ENCODE measurements around the gene EIPR1.

The EIPR1 gene

DNA sequence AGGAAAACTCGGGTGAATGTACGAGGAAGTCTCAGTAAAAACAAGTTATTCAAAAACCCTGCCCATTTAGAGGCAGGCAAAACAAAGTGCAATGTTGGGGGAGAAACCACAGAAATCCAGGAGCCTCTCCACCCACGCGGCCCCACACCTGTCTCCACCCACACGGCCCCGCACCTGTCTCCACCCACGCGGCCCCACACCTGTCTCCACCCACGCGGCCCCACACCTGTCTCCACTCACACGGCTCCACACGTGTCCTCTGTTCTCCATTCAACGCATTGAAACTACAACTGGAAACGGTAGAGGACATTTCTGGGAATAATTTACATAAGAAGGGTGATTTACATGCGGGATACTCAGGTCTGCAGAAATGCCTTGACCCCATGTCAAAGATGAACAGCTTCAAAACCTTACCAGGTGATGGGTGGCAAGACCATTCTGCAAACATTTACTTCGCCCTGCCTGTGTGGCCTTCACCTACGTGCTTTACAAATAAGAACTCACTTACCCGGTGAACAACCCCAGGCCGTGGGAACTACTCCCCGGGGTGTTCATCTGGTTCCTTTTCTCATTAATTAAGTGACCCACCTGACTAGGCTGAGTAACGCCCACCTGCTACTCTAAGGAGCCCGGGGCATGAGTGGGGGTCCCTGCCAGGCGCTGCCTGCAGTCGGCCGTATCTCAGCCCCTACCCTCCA, 100.4 kb downstream of the EIPR1 start:
- H3K36me3 ChIP-seq (ENCODE audit: insufficient read depth, low read length): no peaks in the 10 kb centered on the region
- TF ChIP-seq FOXP2 (optimal IDR thresholded peaks at IDR 0.05; ENCODE audit: control extremely low read depth, extremely low read length, insufficient read depth) (no peak), EZH2 (IDR thresholded peaks at IDR 0.05) (no peak), POLR2AphosphoS5 (IDR thresholded peaks at IDR 0.05; ENCODE audit: borderline replicate concordance, low read depth, low read length) (no peak)
- no peak overlapping the region for H3K27ac ChIP-seq
- DNase-seq (ENCODE audit: low read depth, low spot score): no peak
- H3K4me3 ChIP-seq: no peak overlapping the region
- no peak overlapping the region for H3K9ac ChIP-seq (ENCODE audit: insufficient read length)
- H3K9me3 ChIP-seq (ENCODE audit: low read depth, low read length): no peaks in the 10 kb centered on the region

DNA sequence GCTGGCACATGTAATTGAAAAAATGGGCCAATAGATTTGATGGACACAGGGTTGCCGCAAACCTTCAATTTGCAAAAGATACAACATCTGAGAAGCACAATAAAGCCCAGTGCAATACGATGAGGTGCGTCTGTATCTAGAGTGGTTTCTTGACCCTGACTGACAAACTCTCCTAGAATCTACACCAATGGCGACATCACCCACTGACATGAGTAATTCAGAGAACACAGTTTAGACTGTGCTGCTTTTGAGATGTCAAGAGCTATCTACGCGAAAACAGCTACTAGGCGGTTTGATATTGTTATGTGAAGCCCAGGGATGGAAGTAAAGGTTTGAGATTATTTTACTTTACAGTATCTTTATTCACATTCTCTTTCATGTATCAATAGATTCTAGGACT, 104.9 kb downstream of the EIPR1 start:
- Histone ChIP-seq H3K9me3 (ENCODE audit: low read depth, low read length) (no peaks in the 10 kb centered on the region), H3K4me3 (no peak overlapping the region), H3K27ac (no peak overlapping the region), H3K9ac (ENCODE audit: insufficient read length) (no peak overlapping the region), H3K36me3 (ENCODE audit: insufficient read depth, low read length) (no peaks in the 10 kb centered on the region)
- no peak for TF ChIP-seq EZH2 (IDR thresholded peaks at IDR 0.05)
- TF ChIP-seq POLR2AphosphoS5 (IDR thresholded peaks at IDR 0.05; ENCODE audit: borderline replicate concordance, low read depth, low read length): no peak
- no peak for TF ChIP-seq FOXP2 (optimal IDR thresholded peaks at IDR 0.05; ENCODE audit: control extremely low read depth, extremely low read length, insufficient read depth)
- no peak for DNase-seq (ENCODE audit: low read depth, low spot score)

DNA sequence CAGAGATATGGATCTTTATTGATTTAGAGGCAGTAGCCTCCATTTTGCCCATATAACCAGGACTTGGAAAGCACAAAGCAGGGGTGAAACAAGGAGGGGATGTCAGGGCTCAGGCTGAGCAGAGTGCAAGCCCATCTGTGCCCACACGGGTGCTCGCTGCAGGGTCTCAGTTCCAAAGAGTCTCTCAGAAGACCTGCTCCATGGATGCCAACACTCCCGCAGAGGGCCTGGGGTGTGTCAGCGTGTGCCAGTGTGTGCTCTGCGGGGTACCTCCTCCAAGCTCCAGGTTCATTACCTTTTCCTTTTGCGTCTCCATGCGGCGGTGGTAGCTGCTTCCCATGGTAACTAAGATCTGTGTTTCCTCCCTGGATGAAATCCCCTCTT, 107.5 kb downstream of the EIPR1 start:
- Histone ChIP-seq H3K27ac (no peak overlapping the region), H3K36me3 (ENCODE audit: insufficient read depth, low read length) (no peaks in the 10 kb centered on the region), H3K4me3 (no peak overlapping the region), H3K9ac (ENCODE audit: insufficient read length) (no peak overlapping the region), H3K9me3 (ENCODE audit: low read depth, low read length) (no peaks in the 10 kb centered on the region)
- TF ChIP-seq EZH2 (IDR thresholded peaks at IDR 0.05) (no peak), POLR2AphosphoS5 (IDR thresholded peaks at IDR 0.05; ENCODE audit: borderline replicate concordance, low read depth, low read length) (no peak), FOXP2 (optimal IDR thresholded peaks at IDR 0.05; ENCODE audit: control extremely low read depth, extremely low read length, insufficient read depth) (no peak)
- no peak for DNase-seq (ENCODE audit: low read depth, low spot score)

DNA sequence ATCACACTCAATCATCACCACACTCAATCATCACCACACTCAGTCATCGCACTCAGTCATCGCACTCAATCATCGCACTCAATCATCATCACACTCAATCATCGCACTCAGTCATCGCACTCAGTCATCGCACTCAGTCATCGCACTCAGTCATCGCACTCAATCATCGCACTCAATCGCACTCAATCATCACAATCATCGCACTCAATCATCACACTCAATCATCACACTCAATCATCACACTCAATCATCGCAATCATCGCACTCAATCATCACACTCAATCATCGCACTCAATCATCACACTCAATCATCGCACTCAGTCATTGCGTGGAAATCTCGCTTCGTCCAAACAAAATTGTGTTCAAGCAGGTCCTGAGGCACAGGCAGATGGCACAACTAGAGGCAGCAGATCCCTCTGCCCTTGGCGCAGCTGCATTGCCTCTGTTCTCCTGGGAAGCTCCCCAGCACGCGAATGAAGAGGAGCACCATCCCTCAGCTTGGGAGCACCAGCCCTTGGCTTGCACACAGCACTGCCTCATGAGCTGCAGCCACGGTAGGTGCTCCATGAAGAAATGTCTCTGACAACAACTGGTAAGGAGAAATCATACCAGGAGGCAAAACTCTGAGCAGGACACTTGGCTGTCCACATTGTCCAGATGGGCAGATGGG, 108.1 kb downstream of the EIPR1 start:
- no peaks in the 10 kb centered on the region for H3K36me3 ChIP-seq (ENCODE audit: insufficient read depth, low read length)
- no peak overlapping the region for H3K27ac ChIP-seq
- no peak overlapping the region for H3K9ac ChIP-seq (ENCODE audit: insufficient read length)
- TF ChIP-seq FOXP2 (optimal IDR thresholded peaks at IDR 0.05; ENCODE audit: control extremely low read depth, extremely low read length, insufficient read depth) (no peak), EZH2 (IDR thresholded peaks at IDR 0.05) (no peak), POLR2AphosphoS5 (IDR thresholded peaks at IDR 0.05; ENCODE audit: borderline replicate concordance, low read depth, low read length) (no peak)
- H3K4me3 ChIP-seq: no peak overlapping the region
- no peaks in the 10 kb centered on the region for H3K9me3 ChIP-seq (ENCODE audit: low read depth, low read length)
- DNase-seq (ENCODE audit: low read depth, low spot score): no peak

DNA sequence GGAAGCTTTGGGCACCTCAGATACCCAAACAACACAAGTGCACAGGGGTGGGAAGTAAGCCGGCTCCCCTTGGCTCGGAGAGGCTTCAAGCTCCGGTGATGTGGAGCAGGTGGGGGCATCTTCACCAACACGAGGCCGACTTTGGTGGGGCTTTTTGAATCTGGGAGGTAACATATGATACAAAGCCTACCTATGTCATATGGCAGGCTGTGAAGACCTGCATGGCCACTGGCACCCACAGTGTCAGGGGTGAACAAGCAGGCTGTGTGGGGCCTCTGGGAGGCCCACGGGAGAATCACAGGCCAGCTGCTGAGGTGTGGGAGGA, 109.0 kb downstream of the EIPR1 start:
- no peaks in the 10 kb centered on the region for H3K36me3 ChIP-seq (ENCODE audit: insufficient read depth, low read length)
- no peak overlapping the region for H3K27ac ChIP-seq
- H3K9me3 ChIP-seq (ENCODE audit: low read depth, low read length): no peaks in the 10 kb centered on the region
- no peak overlapping the region for H3K4me3 ChIP-seq
- no peak overlapping the region for H3K9ac ChIP-seq (ENCODE audit: insufficient read length)
- DNase-seq (ENCODE audit: low read depth, low spot score): no peak
- TF ChIP-seq EZH2 (IDR thresholded peaks at IDR 0.05): no peak
- no peak for TF ChIP-seq FOXP2 (optimal IDR thresholded peaks at IDR 0.05; ENCODE audit: control extremely low read depth, extremely low read length, insufficient read depth)
- TF ChIP-seq POLR2AphosphoS5 (IDR thresholded peaks at IDR 0.05; ENCODE audit: borderline replicate concordance, low read depth, low read length): no peak

DNA sequence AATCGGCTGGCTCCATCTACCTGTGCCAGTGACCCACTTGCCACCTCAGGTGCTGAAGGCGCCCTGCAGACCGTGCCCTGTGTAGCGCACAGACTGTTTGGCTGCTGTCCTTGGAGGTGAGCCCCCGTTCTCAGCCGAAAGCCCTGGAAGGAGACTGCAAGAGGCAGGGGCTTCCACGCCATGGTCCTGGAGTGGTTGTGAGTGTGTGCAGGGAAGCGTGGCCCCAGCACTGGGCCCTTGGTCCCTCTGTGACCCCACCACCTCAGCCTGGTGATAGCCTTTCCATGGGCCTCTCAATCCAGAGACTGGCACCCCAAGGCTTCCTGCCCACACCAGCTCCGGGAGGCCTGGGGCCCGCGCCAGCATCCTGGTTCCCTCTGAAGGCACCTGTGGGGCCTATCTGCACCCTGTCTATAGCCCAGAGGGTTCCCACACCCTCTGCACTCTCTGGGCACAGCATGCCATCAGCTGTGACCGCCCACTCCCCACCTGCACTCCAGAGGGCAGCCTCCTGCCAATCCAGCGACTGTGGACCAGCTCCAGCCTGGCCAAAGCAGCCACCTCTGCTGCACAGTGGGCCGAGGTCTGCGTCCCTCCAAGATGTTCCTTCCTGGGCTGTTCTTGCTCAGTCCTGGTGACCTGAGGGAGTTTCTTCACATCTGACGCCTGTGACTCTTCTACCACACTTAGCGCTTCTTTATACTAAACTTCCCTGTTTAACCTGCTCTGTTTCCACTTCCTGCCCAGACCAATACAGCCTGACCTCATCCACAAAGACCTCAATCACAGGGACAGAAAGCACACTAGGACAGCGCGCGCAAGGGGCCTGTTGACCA, 109.5 kb downstream of the EIPR1 start:
- TF ChIP-seq EZH2 (IDR thresholded peaks at IDR 0.05) (no peak), POLR2AphosphoS5 (IDR thresholded peaks at IDR 0.05; ENCODE audit: borderline replicate concordance, low read depth, low read length) (no peak), FOXP2 (optimal IDR thresholded peaks at IDR 0.05; ENCODE audit: control extremely low read depth, extremely low read length, insufficient read depth) (no peak)
- Histone ChIP-seq H3K4me3 (no peak overlapping the region), H3K36me3 (ENCODE audit: insufficient read depth, low read length) (no peaks in the 10 kb centered on the region), H3K27ac (no peak overlapping the region), H3K9ac (ENCODE audit: insufficient read length) (no peak overlapping the region), H3K9me3 (ENCODE audit: low read depth, low read length) (no peaks in the 10 kb centered on the region)
- no peak for DNase-seq (ENCODE audit: low read depth, low spot score)

DNA sequence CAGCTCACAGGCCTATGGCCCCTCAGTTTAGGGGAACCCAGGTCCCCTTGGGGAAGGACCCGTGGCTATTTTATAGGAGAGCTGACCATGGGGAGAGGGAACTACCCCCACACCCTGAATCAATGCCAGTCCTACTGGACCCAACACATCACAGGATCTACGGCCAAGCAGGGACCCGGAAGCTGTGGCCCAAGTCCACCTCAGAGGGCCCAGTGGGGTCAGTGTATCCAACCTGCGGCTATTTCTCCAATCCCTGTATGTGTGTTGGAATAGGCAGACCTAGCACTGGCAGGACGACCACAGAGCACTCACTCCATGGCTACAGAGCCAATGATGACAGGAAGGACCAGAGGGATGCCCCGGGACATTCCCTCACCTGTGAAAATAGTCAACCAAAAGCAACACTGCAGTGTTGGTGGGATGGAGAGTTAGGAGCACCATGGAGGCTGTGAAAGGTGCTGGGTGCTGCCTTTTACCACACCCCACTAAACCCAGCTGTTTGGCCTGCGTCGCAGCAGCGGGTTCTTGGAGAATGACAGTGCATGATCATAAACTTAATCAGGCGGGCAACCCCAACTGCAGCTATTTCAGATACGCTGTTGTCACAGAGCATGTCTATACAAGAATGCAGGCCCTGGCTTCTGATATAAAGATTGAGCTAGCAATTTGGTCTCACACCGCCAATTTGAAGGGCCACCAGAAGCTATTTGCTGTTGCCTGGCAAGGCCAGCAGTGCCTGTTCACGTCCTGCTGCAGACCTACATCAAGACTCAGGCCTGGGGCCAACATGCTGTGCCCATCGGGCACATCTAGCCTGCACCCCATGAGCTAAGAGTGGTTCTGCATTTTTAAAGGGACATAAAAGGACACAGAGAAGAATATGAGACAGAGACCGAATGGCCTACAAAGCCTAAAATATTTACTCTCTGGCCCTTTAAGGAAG, 110.4 kb downstream of the EIPR1 start:
- Histone ChIP-seq H3K27ac (no peak overlapping the region), H3K9me3 (ENCODE audit: low read depth, low read length) (no peaks in the 10 kb centered on the region), H3K4me3 (no peak overlapping the region), H3K36me3 (ENCODE audit: insufficient read depth, low read length) (no peaks in the 10 kb centered on the region), H3K9ac (ENCODE audit: insufficient read length) (no peak overlapping the region)
- no peak for DNase-seq (ENCODE audit: low read depth, low spot score)
- no peak for TF ChIP-seq FOXP2 (optimal IDR thresholded peaks at IDR 0.05; ENCODE audit: control extremely low read depth, extremely low read length, insufficient read depth)
- TF ChIP-seq EZH2 (IDR thresholded peaks at IDR 0.05): no peak
- TF ChIP-seq POLR2AphosphoS5 (IDR thresholded peaks at IDR 0.05; ENCODE audit: borderline replicate concordance, low read depth, low read length): no peak

Data from SK-N-MC (cell line).